Left lung (tissue), 10 donors: ENCODE measurements around the gene CDK9. TPM values are rescaled to one million over a fixed set of nuclear protein-coding genes. Genes with fewer than 3 reads are reported as not detected.

Experiments used
- ATAC-seq: fragments of 200-7000 bp; cut with Tn5 transposase; one replicate; pipeline ENCODE4 v1.9.1; 2020; ENCODE audit warnings: moderate library complexity
- DNase-seq, 4 donors: peaks; one replicate each; pipeline ENCODE4 v3.0.0-alpha.2; 2013 to 2020
- H3K27ac ChIP-seq, 2 donors: fragments of 200-600 bp; sonication (generic) in 1 of 2; one replicate each; pipeline versions ENCODE4 v1.5.0 to v1.8.0; 2020 to 2021
- H3K27me3 ChIP-seq, 2 donors: fragments of 200-600 bp; sonication (generic) in 1 of 2; one replicate each; pipeline versions ENCODE4 v1.5.0 to v1.8.0; 2020 to 2021
- H3K36me3 ChIP-seq, 2 donors: fragments of 200-600 bp; sonication (generic) in 1 of 2; one replicate each; pipeline versions ENCODE4 v1.5.0 to v1.8.0; 2020 to 2021
- H3K4me1 ChIP-seq, 2 donors: fragments of 200-600 bp; one replicate each; pipeline ENCODE4 v1.8.0; 2021
- H3K4me3 ChIP-seq, 2 donors: fragments of 200-600 bp; sonication (generic) in 1 of 2; one replicate each; pipeline versions ENCODE4 v1.5.0 to v1.8.0; 2020 to 2021; ENCODE audit warnings: mild to moderate bottlenecking in 1 of 2
- H3K9me3 ChIP-seq, 2 donors: fragments of 200-600 bp; sonication (generic) in 1 of 2; one replicate each; pipeline versions ENCODE4 v1.5.0 to v1.8.0; 2020 to 2021
- intact Hi-C, 2 donors: fragments of 100-400 bp; cut with DNase I; formaldehyde crosslinking; loops; one replicate each; pipeline versions ENCODE4 v1.11.2 to v1.14.2; 2022
- polyA plus RNA-seq, 6 donors: library from polyadenylated mRNA; unstranded; fragments of 120-200 nt; gene quantifications; one replicate each; pipeline ENCODE4 v1.2.1, GENCODE V29; 2013; ENCODE audit not compliant: insufficient read length in 6 of 6
- total RNA-seq, 2 donors: library from RNA; stranded (reverse); fragmentation: NEBNext Ultra II Directional; extraction: Animal tissue kit (Norgen Biotek cat#: 25700); gene quantifications; one replicate each; pipeline ENCODE4 v1.2.1, GENCODE V29; 2021
- TF ChIP-seq, protein P1 (sequence below), 2 donors: fragments of 200-600 bp; sonication (generic) in 1 of 2; IDR thresholded peaks; one replicate each; pipeline versions ENCODE4 v1.5.0 to v1.8.0; 2021; ENCODE audit warnings: antibody characterized with exemption in 2 of 2
- donor health status: DM: no; HTN: yes; CAD: no.
- donor health status: DM: no; HTN: no; CAD: no.

CDK9 gene
- total and polyA plus RNA-seq, 8 donors: 56.0 to 83.4 (median 62.0) TPM

DNA sequence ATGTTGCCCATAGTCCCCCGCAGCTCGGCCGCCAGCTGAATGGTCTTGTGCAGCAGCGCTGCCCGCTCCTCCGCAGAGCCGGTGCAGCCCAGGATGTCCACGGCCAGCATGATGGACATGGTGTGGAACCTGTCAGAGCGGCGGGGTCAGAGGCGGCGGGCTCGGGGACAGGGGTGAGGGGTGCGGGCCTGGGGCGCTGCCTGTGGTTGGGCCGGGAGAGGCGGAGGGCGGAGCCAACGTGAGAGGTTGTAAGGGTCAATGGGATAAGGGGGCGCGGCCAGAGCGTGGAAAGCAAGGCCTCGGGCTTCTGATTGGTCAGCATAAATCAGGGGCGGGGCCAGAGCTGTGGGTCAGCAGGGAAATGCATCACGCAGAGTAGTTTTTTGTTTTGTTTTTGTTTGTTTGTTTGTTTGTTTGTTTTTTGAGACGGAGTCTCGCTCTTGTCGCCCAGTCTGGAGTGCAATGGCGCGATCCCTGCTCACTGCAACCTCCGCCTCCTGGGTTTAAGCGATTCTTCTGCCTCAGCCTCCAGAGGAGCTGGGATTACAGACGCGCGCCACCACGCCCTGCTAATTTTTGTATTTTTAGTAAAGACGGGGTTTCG, 43.9 kb upstream of the CDK9 start:
- no peaks in the 10 kb centered on the region for H3K27me3 ChIP-seq
- intact Hi-C loops: no loop called here
- ATAC-seq (peak; percentile 87), DNase-seq (peak in 3 of 4 donors; percentile 45 to 89 (median 80))
- H3K4me1 ChIP-seq: peaks cover 6 to 33% of the 10 kb centered on the region in 2 donors
- H3K9me3 ChIP-seq: no peaks in the 10 kb centered on the region
- H3K4me3 ChIP-seq: peak overlapping the region in 1 of 2 donors; percentile 26
- peaks cover 0 to 93% of the 10 kb centered on the region in 2 donors for H3K36me3 ChIP-seq
- TF ChIP-seq, protein P1, sequence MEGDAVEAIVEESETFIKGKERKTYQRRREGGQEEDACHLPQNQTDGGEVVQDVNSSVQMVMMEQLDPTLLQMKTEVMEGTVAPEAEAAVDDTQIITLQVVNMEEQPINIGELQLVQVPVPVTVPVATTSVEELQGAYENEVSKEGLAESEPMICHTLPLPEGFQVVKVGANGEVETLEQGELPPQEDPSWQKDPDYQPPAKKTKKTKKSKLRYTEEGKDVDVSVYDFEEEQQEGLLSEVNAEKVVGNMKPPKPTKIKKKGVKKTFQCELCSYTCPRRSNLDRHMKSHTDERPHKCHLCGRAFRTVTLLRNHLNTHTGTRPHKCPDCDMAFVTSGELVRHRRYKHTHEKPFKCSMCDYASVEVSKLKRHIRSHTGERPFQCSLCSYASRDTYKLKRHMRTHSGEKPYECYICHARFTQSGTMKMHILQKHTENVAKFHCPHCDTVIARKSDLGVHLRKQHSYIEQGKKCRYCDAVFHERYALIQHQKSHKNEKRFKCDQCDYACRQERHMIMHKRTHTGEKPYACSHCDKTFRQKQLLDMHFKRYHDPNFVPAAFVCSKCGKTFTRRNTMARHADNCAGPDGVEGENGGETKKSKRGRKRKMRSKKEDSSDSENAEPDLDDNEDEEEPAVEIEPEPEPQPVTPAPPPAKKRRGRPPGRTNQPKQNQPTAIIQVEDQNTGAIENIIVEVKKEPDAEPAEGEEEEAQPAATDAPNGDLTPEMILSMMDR (IDR thresholded peaks at IDR 0.05): no peak
- H3K27ac ChIP-seq: no peak overlapping the region

DNA sequence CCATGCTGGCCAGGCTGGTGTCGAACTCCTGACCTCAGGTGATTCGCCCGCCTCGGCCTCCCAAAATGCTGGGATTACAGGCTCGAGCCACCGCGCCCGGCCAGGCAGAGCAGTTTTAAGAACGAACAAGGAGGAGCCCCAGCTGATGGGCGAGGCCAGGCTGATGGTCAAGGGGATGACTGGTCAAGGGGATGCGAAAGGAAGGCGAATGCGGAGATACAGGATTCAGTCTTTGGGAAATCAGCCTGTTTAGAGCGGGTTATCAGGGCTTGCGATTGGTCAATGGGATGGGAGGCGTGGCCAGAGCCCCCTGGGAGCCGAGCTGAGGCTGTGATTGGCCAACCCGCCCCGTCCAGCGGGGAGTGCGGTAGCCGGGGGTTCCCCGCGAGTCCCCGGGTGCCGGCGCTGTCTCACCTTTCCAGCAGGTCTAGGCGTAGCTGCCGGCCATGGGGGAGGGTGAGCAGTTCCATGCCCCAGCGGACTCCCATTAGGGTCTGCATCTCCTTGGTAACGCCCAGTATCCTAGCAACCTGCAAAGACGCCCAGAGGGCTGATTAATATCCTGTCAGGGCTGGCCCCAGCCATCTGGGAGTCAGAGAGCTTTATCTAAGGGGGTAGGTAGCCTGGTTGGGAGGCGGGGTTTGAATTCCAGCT, 43.3 kb upstream of the CDK9 start:
- H3K4me3 ChIP-seq: peak overlapping the region in 1 of 2 donors; percentile 26
- peaks cover 6 to 33% of the 10 kb centered on the region in 2 donors for H3K4me1 ChIP-seq
- no peaks in the 10 kb centered on the region for H3K27me3 ChIP-seq
- peaks cover 0 to 99% of the 10 kb centered on the region in 2 donors for H3K36me3 ChIP-seq
- intact Hi-C loops: no loop called here
- TF ChIP-seq, protein P1 (IDR thresholded peaks at IDR 0.05): no peak
- no peak overlapping the region for H3K27ac ChIP-seq
- ATAC-seq: peak; percentile 30
- DNase-seq: peak in 1 of 4 donors; percentile 38
- no peaks in the 10 kb centered on the region for H3K9me3 ChIP-seq

DNA sequence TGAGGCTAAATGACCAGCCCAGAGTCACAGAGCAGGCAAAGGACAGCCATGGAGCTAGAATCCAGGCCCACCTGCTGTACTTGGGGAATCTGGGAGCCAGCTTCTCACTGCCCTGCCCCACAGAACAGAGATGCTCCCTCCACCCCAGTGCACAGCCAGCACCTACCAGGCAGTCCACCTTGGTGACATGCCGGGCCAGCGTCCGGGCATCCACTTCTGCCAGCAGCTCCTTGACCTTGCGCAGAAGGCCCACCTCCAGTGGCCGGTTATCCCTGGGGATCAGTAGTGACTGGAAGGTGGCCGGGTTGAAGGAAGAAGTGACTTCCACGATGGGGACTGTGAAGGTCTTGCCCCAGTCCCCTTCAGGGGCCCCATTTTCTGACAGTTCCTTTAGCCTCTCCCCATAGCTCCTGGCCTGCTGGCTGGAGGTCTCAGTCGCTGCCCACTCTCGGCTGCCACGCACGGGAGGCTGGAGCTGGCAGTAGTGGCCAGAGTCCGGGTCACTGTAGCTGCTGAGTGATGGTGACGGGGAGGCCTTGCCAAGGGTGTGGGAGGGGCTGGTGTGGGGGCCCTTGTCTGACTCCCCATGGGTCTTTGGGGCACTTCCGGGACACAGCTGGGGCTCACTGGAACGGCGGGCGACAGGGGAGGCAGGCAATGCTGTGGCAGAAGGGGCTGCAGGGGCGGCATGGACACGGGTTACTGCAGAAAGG, 41.3 kb upstream of the CDK9 start:
- ATAC-seq: no peak
- H3K36me3 ChIP-seq: peaks cover 0 to 99% of the 10 kb centered on the region in 2 donors

DNA sequence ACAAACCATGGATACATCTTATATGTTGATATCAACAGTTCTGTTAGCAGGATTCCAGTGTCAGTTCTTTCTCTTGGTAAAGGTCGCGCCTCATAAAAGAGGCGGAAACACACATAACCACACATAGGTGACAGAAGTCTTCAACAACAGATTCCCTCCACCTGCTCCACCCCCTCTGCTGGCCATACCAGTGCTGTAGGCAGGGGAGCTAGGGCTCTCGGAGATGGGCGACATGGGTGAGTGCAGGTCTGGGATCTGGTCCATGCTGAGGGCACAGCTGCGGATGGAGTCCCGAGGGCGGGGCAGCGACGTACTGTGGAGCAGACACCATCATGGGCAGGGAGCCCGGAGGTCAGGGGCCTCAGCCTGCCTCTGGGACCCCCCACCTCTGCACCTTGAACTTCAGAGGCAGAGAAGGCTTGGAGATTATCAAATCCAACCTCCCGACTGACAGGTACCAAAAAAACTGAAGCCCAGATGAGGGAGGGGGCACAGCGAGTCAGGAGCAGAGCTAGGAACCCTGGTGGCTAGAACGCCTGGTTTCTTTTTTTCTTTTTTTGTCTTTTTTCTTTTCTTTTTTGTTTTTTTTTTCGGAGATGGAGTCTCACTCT, 38.8 kb upstream of the CDK9 start:
- DNase-seq (no peak), ATAC-seq (no peak)
- Histone ChIP-seq H3K4me3 (no peak overlapping the region), H3K27ac (no peak overlapping the region), H3K36me3 (peaks cover 0 to 96% of the 10 kb centered on the region in 2 donors), H3K4me1 (peaks cover 0 to 7% of the 10 kb centered on the region in 2 donors), H3K27me3 (no peaks in the 10 kb centered on the region), H3K9me3 (no peaks in the 10 kb centered on the region)
- intact Hi-C loops: no loop called here
- TF ChIP-seq, protein P1 (IDR thresholded peaks at IDR 0.05): no peak

More for the DNA sequence above, 41.3 kb upstream of the CDK9 start:
- intact Hi-C loops: no loop called here
- Histone ChIP-seq H3K4me3 (no peak overlapping the region), H3K27ac (no peak overlapping the region), H3K4me1 (peaks cover 6 to 32% of the 10 kb centered on the region in 2 donors), H3K9me3 (no peaks in the 10 kb centered on the region), H3K27me3 (no peaks in the 10 kb centered on the region)
- TF ChIP-seq, protein P1 (IDR thresholded peaks at IDR 0.05): no peak
- no peak for DNase-seq
